H1 (cell line): Measurements from ENCODE around the gene LRP8.

Experiments
- MAFK ChIP-seq: IDR thresholded peaks from 2 replicates; pipeline ENCODE4 v1.6.1; 2012; ENCODE audit warnings: low read depth, mild to moderate bottlenecking, improper control_type of control experiment, low read length
- POLR2A ChIP-seq, 2 experiments: IDR thresholded peaks; 1 replicate in 1 of 2; 2 replicates in 1 of 2; pipeline ENCODE4 v1.6.1; 2011; ENCODE audit warnings: low read depth in 2 of 2, low read length in 2 of 2, mild to moderate bottlenecking in 2 of 2; ENCODE audit errors: control extremely low read depth in 1 of 2

GRCh38 chr1:53256511-53257453 is 71.1 kb downstream of the LRP8 start:
- no peak for TF ChIP-seq POLR2A (IDR thresholded peaks at IDR 0.05; ENCODE audit: control extremely low read depth in 1 of 2, low read depth in 2 of 2, low read length in 2 of 2)
- TF ChIP-seq MAFK = no peak
